ENCODE data around the gene R3HDM4.

R3HDM4 gene

GRCh38 chr19:942133-942645 lies 29.2 kb upstream of the R3HDM4 start:
- Histone ChIP-seq H2AFZ (ENCODE audit: low read length) (no peak overlapping the region), H3K4me3 (ENCODE audit: low read length, poor library complexity, severe bottlenecking) (no peak overlapping the region), H4K20me1 (ENCODE audit: insufficient read depth, low read length, poor library complexity, severe bottlenecking) (peaks cover 7% of the 10 kb centered on the region), H3K79me2 (ENCODE audit: insufficient read depth, low read length) (peaks cover 22% of the 10 kb centered on the region; the same call in 1 of the 2 replicates), H3K9ac (ENCODE audit: low read depth, low read length, poor library complexity, severe bottlenecking) (no peak overlapping the region), H3K9me3 (ENCODE audit: insufficient read depth, low read depth, low read length) (no peaks in the 10 kb centered on the region), H3K36me3 (ENCODE audit: insufficient read depth, low read length) (peaks cover 5% of the 10 kb centered on the region; the same call in 1 of the 2 replicates), H3K4me2 (ENCODE audit: low read depth, low read length, poor library complexity, severe bottlenecking) (no peak overlapping the region), H3K4me1 (ENCODE audit: insufficient read depth, low read length, poor library complexity, severe bottlenecking) (no peaks in the 10 kb centered on the region), H3F3A (ENCODE audit: low read depth) (no peaks in the 10 kb centered on the region), H3K27me3 (ENCODE audit: insufficient read depth, low read length, poor library complexity, severe bottlenecking) (no peaks in the 10 kb centered on the region), H3K9me2 (replicated peaks; ENCODE audit: low read depth, low read length) (no peaks in the 10 kb centered on the region)
- TF ChIP-seq CTCF (conservative IDR thresholded peaks at IDR 0.05; ENCODE audit: low read length) (no peak), EZH2phosphoT487 (IDR thresholded peaks at IDR 0.05; ENCODE audit: borderline replicate concordance) (no peak)

- H3K27me3 ChIP-seq (ENCODE audit: insufficient read depth, low read length, poor library complexity, severe bottlenecking), result no peaks in the 10 kb centered on the region
- no peak overlapping the region for H3K9ac ChIP-seq (ENCODE audit: low read depth, low read length, poor library complexity, severe bottlenecking)
- no peaks in the 10 kb centered on the region for H3K4me1 ChIP-seq (ENCODE audit: insufficient read depth, low read length, poor library complexity, severe bottlenecking)
- H3K9me3 ChIP-seq (ENCODE audit: insufficient read depth, low read depth, low read length), result no peaks in the 10 kb centered on the region
- no peak overlapping the region for H2AFZ ChIP-seq (ENCODE audit: low read length)
- H3K79me2 ChIP-seq (ENCODE audit: insufficient read depth, low read length), result peaks cover 22% of the 10 kb centered on the region; the same call in 1 of the 2 replicates
- H3K4me2 ChIP-seq (ENCODE audit: low read depth, low read length, poor library complexity, severe bottlenecking), result no peak overlapping the region
- TF ChIP-seq EZH2phosphoT487 (IDR thresholded peaks at IDR 0.05; ENCODE audit: borderline replicate concordance) (no peak), CTCF (conservative IDR thresholded peaks at IDR 0.05; ENCODE audit: low read length) (no peak)
- H3K9me2 ChIP-seq (replicated peaks; ENCODE audit: low read depth, low read length), result no peaks in the 10 kb centered on the region
- no peaks in the 10 kb centered on the region for H3F3A ChIP-seq (ENCODE audit: low read depth)
- H4K20me1 ChIP-seq (ENCODE audit: insufficient read depth, low read length, poor library complexity, severe bottlenecking), result peaks cover 9% of the 10 kb centered on the region
- H3K36me3 ChIP-seq (ENCODE audit: insufficient read depth, low read length), result peaks cover 5% of the 10 kb centered on the region; the same call in 1 of the 2 replicates
- no peak overlapping the region for H3K4me3 ChIP-seq (ENCODE audit: low read length, poor library complexity, severe bottlenecking)
These were observed 28.5 kb upstream of the R3HDM4 start for GRCh38 chr19:941292-942132.

- Histone ChIP-seq H3K9me2 (replicated peaks; ENCODE audit: low read depth, low read length) (no peaks in the 10 kb centered on the region), H3K9ac (ENCODE audit: low read depth, low read length, poor library complexity, severe bottlenecking) (no peak overlapping the region), H3K4me1 (ENCODE audit: insufficient read depth, low read length, poor library complexity, severe bottlenecking) (no peaks in the 10 kb centered on the region), H2AFZ (ENCODE audit: low read length) (no peak overlapping the region), H4K20me1 (ENCODE audit: insufficient read depth, low read length, poor library complexity, severe bottlenecking) (peaks cover 13% of the 10 kb centered on the region), H3K36me3 (ENCODE audit: insufficient read depth, low read length) (peaks cover 5% of the 10 kb centered on the region; the same call in 1 of the 2 replicates), H3K9me3 (ENCODE audit: insufficient read depth, low read depth, low read length) (no peaks in the 10 kb centered on the region), H3K79me2 (ENCODE audit: insufficient read depth, low read length) (peaks cover 22% of the 10 kb centered on the region; the same call in 1 of the 2 replicates), H3K27me3 (ENCODE audit: insufficient read depth, low read length, poor library complexity, severe bottlenecking) (no peaks in the 10 kb centered on the region), H3K4me2 (ENCODE audit: low read depth, low read length, poor library complexity, severe bottlenecking) (no peak overlapping the region), H3F3A (ENCODE audit: low read depth) (no peaks in the 10 kb centered on the region), H3K4me3 (ENCODE audit: low read length, poor library complexity, severe bottlenecking) (no peak overlapping the region)
- TF ChIP-seq EZH2phosphoT487 (IDR thresholded peaks at IDR 0.05; ENCODE audit: borderline replicate concordance) (no peak), CTCF (conservative IDR thresholded peaks at IDR 0.05; ENCODE audit: low read length) (no peak)
These were observed 27.7 kb upstream of the R3HDM4 start for GRCh38 chr19:940591-941291.

Measured in Loucy (cell line).